IMR-90 (cell line): ENCODE data around the gene RALGPS1. TPM values are rescaled to one million over a fixed set of nuclear protein-coding genes. Genes with fewer than 3 reads are reported as not detected.
A peak's percentile ranks its signal among the peaks of the same experiment; 100 is the strongest.

Experiments used
- ATAC-seq: fragments of 200-7000 bp; cut with Tn5 transposase; 2 replicates; pipeline ENCODE4 v1.9.1; 2020; ENCODE audit warnings: low read depth, mild to moderate bottlenecking, moderate library complexity
- BruUV-seq: library from RNA; stranded (reverse); fragments of 400-500 nt; replicated peaks from 2 replicates; lab custom pipeline; 2021; lab: Mats Ljungman, UMichigan
- CTCF ChIA-PET: fragments of 300-600 bp; formaldehyde crosslinking; extraction: SDS; loops from one replicate; lab custom pipeline; 2021; ENCODE audit warnings: antibody characterized with exemption; lab: Yijun Ruan, JAX
- POLR2A ChIA-PET: fragments of 300-600 bp; sonication (Branson Sonifier 250); formaldehyde crosslinking; loops from one replicate; lab custom pipeline; 2022; ENCODE audit warnings: antibody characterized with exemption; ENCODE audit not compliant: unreplicated experiment; lab: Charles Lee
- DNase-seq: peaks from one replicate; pipeline ENCODE4 v3.0.0; 2013
- H2AFZ ChIP-seq: replicated peaks from 2 replicates; pipeline ENCODE3; 2013; ENCODE audit warnings: low read length, mild to moderate bottlenecking; ENCODE audit not compliant: poor library complexity
- H2AK5ac ChIP-seq: 2 replicates; pipeline ENCODE4 v1.6.1; 2013; ENCODE audit warnings: low read depth, low read length, inconsistent platforms
- H2AK9ac ChIP-seq: replicated peaks from 2 replicates; pipeline ENCODE3; 2013; ENCODE audit warnings: mild to moderate bottlenecking, low read depth, low read length, moderate library complexity; ENCODE audit not compliant: poor library complexity
- H2BK120ac ChIP-seq: 2 replicates; pipeline ENCODE4 v1.6.1; 2013; ENCODE audit warnings: low read depth, low read length, inconsistent platforms
- H2BK15ac ChIP-seq: 3 replicates; pipeline ENCODE4 v1.6.1; 2013; ENCODE audit warnings: low read depth, low read length, inconsistent platforms
- H2BK20ac ChIP-seq: 2 replicates; pipeline ENCODE4 v1.6.1; 2013; ENCODE audit warnings: low read depth, mild to moderate bottlenecking, inconsistent platforms, low read length, moderate library complexity
- H2BK5ac ChIP-seq: 2 replicates; pipeline ENCODE4 v1.6.1; 2013; ENCODE audit warnings: mild to moderate bottlenecking, low read depth, low read length, inconsistent platforms; ENCODE audit not compliant: poor library complexity, severe bottlenecking
- H3K14ac ChIP-seq: replicated peaks from 2 replicates; pipeline ENCODE4 v1.6.1; 2013; ENCODE audit warnings: low read depth, low read length, inconsistent platforms
- H3K18ac ChIP-seq: 2 replicates; pipeline ENCODE4 v1.6.1; 2013; ENCODE audit warnings: low read depth, low read length, control low read depth
- H3K23ac ChIP-seq: 2 replicates; pipeline ENCODE4 v1.6.1; 2013; ENCODE audit warnings: low read depth, low read length, inconsistent platforms
- H3K27ac ChIP-seq: 2 replicates; pipeline ENCODE4 v1.5.1; 2013; ENCODE audit warnings: mild to moderate bottlenecking, control low read depth, low read length; ENCODE audit not compliant: insufficient read depth
- H3K27me3 ChIP-seq: 2 replicates; pipeline ENCODE4 v1.6.1; 2013; ENCODE audit warnings: low read length; ENCODE audit not compliant: control insufficient read depth, insufficient read depth
- H3K36me3 ChIP-seq: 2 replicates; pipeline ENCODE4 v1.6.1; 2013; ENCODE audit warnings: low read length, mixed read lengths; ENCODE audit not compliant: control insufficient read depth, insufficient read depth
- H3K4ac ChIP-seq: 2 replicates; pipeline ENCODE4 v1.6.1; 2013; ENCODE audit warnings: low read depth, low read length, inconsistent platforms
- H3K4me1 ChIP-seq: 2 replicates; pipeline ENCODE4 v1.6.1; 2013; ENCODE audit warnings: low read length, mixed read lengths; ENCODE audit not compliant: control insufficient read depth, insufficient read depth
- H3K4me2 ChIP-seq: 2 replicates; pipeline ENCODE4 v1.6.1; 2013; ENCODE audit warnings: low read depth, mild to moderate bottlenecking, control low read depth, low read length, moderate library complexity
- H3K4me3 ChIP-seq: 2 replicates; pipeline ENCODE4 v1.5.1; 2013; ENCODE audit warnings: low read depth, mild to moderate bottlenecking, control low read depth, low read length, moderate library complexity; ENCODE audit not compliant: insufficient read depth
- H3K56ac ChIP-seq: 2 replicates; pipeline ENCODE4 v1.6.1; 2013; ENCODE audit warnings: low read length, inconsistent platforms; ENCODE audit not compliant: insufficient read depth; ENCODE audit errors: extremely low read depth
- H3K79me1 ChIP-seq, 2 experiments: 2 replicates each; pipeline ENCODE4 v1.6.1; 2013; ENCODE audit warnings: low read length in 2 of 2, inconsistent platforms in 1 of 2, low read depth in 1 of 2
- H3K9ac ChIP-seq: 2 replicates; pipeline ENCODE4 v1.6.1; 2013; ENCODE audit warnings: low read depth, low read length, control low read depth
- H3K9me1 ChIP-seq: 2 replicates; pipeline ENCODE4 v1.6.1; 2013; ENCODE audit warnings: low read length, inconsistent platforms; ENCODE audit not compliant: insufficient read depth
- H3K9me3 ChIP-seq: 2 replicates; pipeline ENCODE4 v1.6.1; 2013; ENCODE audit warnings: low read length; ENCODE audit not compliant: control insufficient read depth, insufficient read depth
- H4K20me1 ChIP-seq: 2 replicates; pipeline ENCODE4 v1.6.1; 2013; ENCODE audit warnings: low read length, inconsistent platforms; ENCODE audit not compliant: insufficient read depth
- H4K5ac ChIP-seq: 2 replicates; pipeline ENCODE4 v1.6.1; 2013; ENCODE audit warnings: mild to moderate bottlenecking, low read depth, low read length, control low read depth
- H4K8ac ChIP-seq, 2 experiments: 2 replicates each; pipeline ENCODE4 v1.6.1; 2013; ENCODE audit warnings: low read depth in 2 of 2, low read length in 2 of 2, control low read depth in 1 of 2, inconsistent platforms in 1 of 2
- H4K91ac ChIP-seq: 2 replicates; pipeline ENCODE4 v1.6.1; 2013; ENCODE audit warnings: low read depth, low read length, inconsistent platforms; ENCODE audit not compliant: insufficient read depth
- CHD1 ChIP-seq: IDR thresholded peaks from 2 replicates; pipeline ENCODE4 v1.6.1; 2012; ENCODE audit warnings: low read depth, low read length, improper control_type of control experiment
- CTCF ChIP-seq: conservative IDR thresholded peaks from 2 replicates; pipeline ENCODE4 v1.5.1; 2012; ENCODE audit warnings: mild to moderate bottlenecking, low read depth, low read length, improper control_type of control experiment
- ELK1 ChIP-seq: fragments of 150-350 bp; IDR thresholded peaks from 2 replicates; pipeline ENCODE4 v1.6.1; 2016; ENCODE audit warnings: low read depth, mild to moderate bottlenecking, low read length, moderate library complexity, borderline replicate concordance
- FOS ChIP-seq: fragments of 150-350 bp; IDR thresholded peaks from 2 replicates; pipeline ENCODE4 v1.6.1; 2016; ENCODE audit warnings: low read depth, low read length
- MAFK ChIP-seq: IDR thresholded peaks from 2 replicates; pipeline ENCODE4 v1.6.1; 2012; ENCODE audit warnings: low read depth, low read length, improper control_type of control experiment
- MXI1 ChIP-seq: IDR thresholded peaks from 2 replicates; pipeline ENCODE4 v1.6.1; 2012; ENCODE audit warnings: low read depth, mild to moderate bottlenecking, low read length, moderate library complexity, borderline replicate concordance
- NFE2L2 ChIP-seq: fragments of 150-350 bp; IDR thresholded peaks from 2 replicates; pipeline ENCODE4 v1.6.1; 2016; ENCODE audit warnings: low read depth, mild to moderate bottlenecking, low read length
- POLR2A ChIP-seq: IDR thresholded peaks from 2 replicates; pipeline ENCODE4 v1.6.1; 2012; ENCODE audit warnings: mild to moderate bottlenecking, low read depth, low read length
- RCOR1 ChIP-seq: IDR thresholded peaks from 2 replicates; pipeline ENCODE4 v1.6.1; 2012; ENCODE audit warnings: mild to moderate bottlenecking, low read length, improper control_type of control experiment; ENCODE audit not compliant: insufficient replicate concordance
- RFX5 ChIP-seq: IDR thresholded peaks from 2 replicates; pipeline ENCODE4 v1.8.0; 2012; ENCODE audit warnings: low read depth, mild to moderate bottlenecking, low read length, moderate library complexity
- SMC3 ChIP-seq: fragments of 150-350 bp; IDR thresholded peaks from 2 replicates; pipeline ENCODE4 v1.6.1; 2016; ENCODE audit warnings: low read depth, mild to moderate bottlenecking, antibody characterized with exemption, low read length, moderate library complexity
- WGBS, 2 experiments: methylation state at CpG; one replicate each; pipeline versions ENCODE4 v1.1.5 to v1.1.7; 2013; ENCODE audit warnings: missing lambda C conversion rate in 2 of 2; ENCODE audit not compliant: insufficient read length in 1 of 2; ENCODE audit errors: extremely low coverage in 2 of 2; 5-methylcytosine and 5-hydroxymethylcytosine counted together
- dilution Hi-C: fragments of 300-500 bp; cut with HindIII; formaldehyde crosslinking; loops from one replicate; pipeline ENCODE4 v1.14.3; 2018; ENCODE audit warnings: low sequenced_read_pairs; ENCODE audit not compliant: unreplicated experiment
- in situ Hi-C: fragments of 300-500 bp; cut with MboI; formaldehyde crosslinking; loops from 3 replicates; pipeline ENCODE4 v1.14.3; 2019; ENCODE audit warnings: low sequenced_read_pairs, inconsistent platforms, mixed read lengths
- intact Hi-C: fragments of 100-400 bp; cut with micrococcal nuclease; formaldehyde crosslinking; loops from 2 replicates; pipeline ENCODE4 v1.10.0; 2022
- polyA plus RNA-seq, 3 experiments: library from polyadenylated mRNA; depleted of rRNA; stranded (reverse); fragments of >200 nt; gene quantifications; 2 replicates each; pipeline ENCODE4 v1.2.3, GENCODE V29; 2012; ENCODE audit warnings: low replicate concordance in 1 of 3
- total RNA-seq: library from RNA; depleted of rRNA; stranded (reverse); fragments of >200 nt; gene quantifications from 2 replicates; pipeline ENCODE4 v1.2.3, GENCODE V29; 2012
- TF ChIP-seq, protein P1 (sequence below): fragments of 150-350 bp; IDR thresholded peaks from 2 replicates; pipeline ENCODE4 v1.6.1; 2017; ENCODE audit warnings: mild to moderate bottlenecking, antibody characterized with exemption, low read length, low read depth

The RALGPS1 gene
- total and polyA plus RNA-seq, 2 of the 4 experiments (the other 2 are of a cell fraction): 0.90 to 2.8 TPM

DNA sequence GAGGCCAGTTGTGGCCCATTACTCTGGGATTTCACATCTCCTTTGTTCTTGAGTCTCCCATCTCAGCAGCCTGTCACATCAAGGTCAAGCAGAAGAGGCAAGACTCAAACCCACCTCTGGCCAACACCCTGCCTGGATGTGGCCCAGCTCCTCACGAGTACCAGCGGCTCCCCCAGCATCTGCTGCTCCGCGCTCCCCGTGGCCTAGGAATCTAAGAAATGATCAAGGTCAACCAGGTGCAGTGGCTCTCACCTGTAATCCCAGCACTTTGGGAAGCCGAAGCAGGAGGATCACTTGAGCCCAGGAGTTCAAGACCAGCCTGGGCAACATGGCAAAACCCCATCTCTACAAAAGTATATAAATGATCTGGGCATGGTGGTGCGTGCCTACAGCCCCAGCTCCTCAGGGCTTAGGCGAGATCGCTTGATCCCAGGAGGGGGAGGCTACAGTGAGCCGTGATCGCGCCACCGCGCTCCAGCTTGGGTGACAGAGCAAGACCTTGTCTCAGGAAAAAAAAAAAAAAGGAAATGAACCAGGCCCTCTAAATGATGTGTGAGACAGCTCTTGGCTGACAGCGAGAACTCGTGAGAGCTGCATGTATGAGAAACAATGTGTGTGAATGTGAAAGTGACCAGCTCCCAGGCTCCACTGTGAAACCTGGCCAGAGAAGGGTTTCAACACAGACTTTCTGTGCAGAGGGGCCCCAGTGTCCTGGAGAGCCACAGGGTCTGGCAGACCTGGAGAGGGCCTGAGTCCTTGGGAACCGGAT, 269.4 kb downstream of the RALGPS1 start (continued):
- no peak for TF ChIP-seq SMC3
- TF ChIP-seq MAFK: no peak

DNA sequence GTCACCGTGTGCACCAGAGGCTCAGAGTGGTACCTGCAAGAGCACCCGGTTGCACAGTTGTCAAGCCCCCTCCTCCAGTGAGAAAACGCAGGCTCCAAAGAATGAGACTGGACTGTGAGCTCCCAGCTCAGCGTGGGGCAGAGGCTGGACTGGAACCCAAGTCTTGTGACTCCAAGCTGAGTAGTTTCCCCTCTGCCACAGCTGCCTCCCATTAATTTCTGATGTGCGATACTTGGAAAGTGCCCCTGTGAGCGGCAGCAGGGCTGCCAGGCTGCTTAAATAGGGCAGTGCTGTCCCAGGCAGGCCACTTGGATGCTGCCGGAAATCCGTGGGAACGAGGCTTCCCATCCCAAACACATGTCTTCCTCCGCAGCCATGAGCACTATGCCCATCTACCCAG, 270.1 kb downstream of the RALGPS1 start:
- CTCF ChIA-PET: interaction anchor here (0.6 kb wide), 1 partner anchor 28 kb away, joined by 8 read pairs; no protein-coding TSS in a partner anchor
- TF ChIP-seq NFE2L2 (no peak), MXI1 (no peak), CHD1 (no peak), POLR2A (no peak), RFX5 (no peak), RCOR1 (no peak), CTCF (no peak), ELK1 (no peak), FOS (no peak)
- TF ChIP-seq, protein P1, sequence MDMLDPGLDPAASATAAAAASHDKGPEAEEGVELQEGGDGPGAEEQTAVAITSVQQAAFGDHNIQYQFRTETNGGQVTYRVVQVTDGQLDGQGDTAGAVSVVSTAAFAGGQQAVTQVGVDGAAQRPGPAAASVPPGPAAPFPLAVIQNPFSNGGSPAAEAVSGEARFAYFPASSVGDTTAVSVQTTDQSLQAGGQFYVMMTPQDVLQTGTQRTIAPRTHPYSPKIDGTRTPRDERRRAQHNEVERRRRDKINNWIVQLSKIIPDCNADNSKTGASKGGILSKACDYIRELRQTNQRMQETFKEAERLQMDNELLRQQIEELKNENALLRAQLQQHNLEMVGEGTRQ: no peak

More for the DNA sequence above, 270.1 kb downstream of the RALGPS1 start:
- Histone ChIP-seq H3K27me3 (no peaks in the 10 kb centered on the region), H4K8ac (peak overlapping the region in 1 of 2 experiments; percentile 34; a peak in 2 of 4 replicates), H3K4me3 (no peak overlapping the region), H3K9me1 (peaks cover 21% of the 10 kb centered on the region), H3K36me3 (no peaks in the 10 kb centered on the region), H3K9ac (no peak overlapping the region), H2AK9ac (peak overlapping the region; percentile 33), H3K4ac (peak overlapping the region; percentile 74), H2BK15ac (peak overlapping the region; percentile 19; the same call in 2 of the 3 replicates), H3K56ac (no peak overlapping the region), H3K9me3 (no peaks in the 10 kb centered on the region), H2BK20ac (peak overlapping the region; percentile 60; the same call in 1 of the 2 replicates), H2AFZ (no peak overlapping the region), H2AK5ac (peak overlapping the region; percentile 85; the same call in 1 of the 2 replicates), H4K5ac (peak overlapping the region; percentile 77), H3K4me2 (no peak overlapping the region), H3K14ac (peak overlapping the region; percentile 61), H3K18ac (peak overlapping the region; percentile 75), H3K23ac (no peak overlapping the region), H4K20me1 (no peaks in the 10 kb centered on the region), H3K4me1 (peaks cover 39% of the 10 kb centered on the region), H2BK5ac (no peak overlapping the region), H3K27ac (peak overlapping the region; percentile 19; the same call in 1 of the 2 replicates), H4K91ac (peak overlapping the region; percentile 58), H2BK120ac (peak overlapping the region; percentile 70; the same call in 1 of the 2 replicates), H3K79me1 (no peaks in the 10 kb centered on the region; a peak in 1 of 4 replicates)
- dilution Hi-C loops (no loop called here), in situ Hi-C loops (loop anchor here (5.0 kb wide), 1 partner anchor 62 kb away; the partner anchor contains the start of gene ANGPTL2), intact Hi-C loops (no loop called here)
- BruUV-seq: no TSS peak
- WGBS, 2 experiments: 49% methylated on average over 4 of the region's 10 CpGs; no CpG with 5 or more reads in 1 of the 2 experiments
- DNase-seq (no peak), ATAC-seq (no peak)
- POLR2A ChIA-PET: interaction anchor here (0.5 kb wide), 1 partner anchor 9 kb away, joined by 15 read pairs; no protein-coding TSS in a partner anchor
